Stimulated activated CD4-positive, alpha-beta T cell treated with anti-CD3 and anti-CD28 coated beads, Interleukin-4, amount 100 ng/mL, for 48 hours (primary cell): ENCODE results near the gene ATXN7L1.

Experiments
- DNase-seq, 2 donors: peaks; one replicate each; pipeline ENCODE4 v3.0.0-alpha.2; 2020; ENCODE audit warnings: low read depth in 2 of 2

ATXN7L1 gene

DNA sequence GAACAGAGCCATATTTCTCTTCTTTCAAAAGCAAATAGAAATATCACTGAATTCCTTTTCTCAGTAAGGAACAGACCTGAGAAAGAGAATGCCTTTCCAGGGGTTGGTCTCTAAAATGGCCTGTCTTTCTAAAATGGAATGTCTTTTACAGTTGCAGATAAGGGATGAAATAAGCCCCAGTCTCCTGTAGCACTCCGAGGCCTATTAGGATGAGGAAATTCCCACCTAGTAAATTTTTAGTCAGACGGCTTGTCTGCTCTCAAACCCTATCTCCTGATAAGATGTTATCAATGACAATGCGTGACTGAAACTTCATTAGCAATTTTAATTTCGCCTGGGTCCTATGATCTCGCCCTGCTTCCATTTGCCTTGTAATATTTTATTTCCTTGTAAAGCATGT is 292.2 kb downstream of the ATXN7L1 start:
- no peak for DNase-seq

DNA sequence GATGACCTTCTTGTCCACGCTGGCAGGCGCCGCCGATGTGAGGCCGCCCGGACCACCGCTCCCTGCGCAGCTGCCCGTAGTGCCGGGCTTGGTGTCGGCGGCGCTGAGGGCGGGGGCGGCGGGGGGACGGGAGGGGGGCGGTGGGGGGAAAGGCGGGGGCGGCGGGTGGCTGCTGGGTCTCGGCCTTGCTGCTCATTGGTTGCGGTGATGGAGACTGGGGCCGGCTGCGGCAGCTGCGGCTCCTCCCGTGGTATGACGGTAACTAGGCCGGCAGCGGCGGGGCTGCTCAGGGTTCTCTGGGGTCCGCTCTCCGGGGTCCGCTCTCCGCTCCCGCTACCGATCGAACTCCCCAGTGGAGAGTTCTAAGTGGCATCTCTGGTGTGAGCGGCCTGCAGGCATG is 293.3 kb downstream of the ATXN7L1 start:
- no peak for DNase-seq

DNA sequence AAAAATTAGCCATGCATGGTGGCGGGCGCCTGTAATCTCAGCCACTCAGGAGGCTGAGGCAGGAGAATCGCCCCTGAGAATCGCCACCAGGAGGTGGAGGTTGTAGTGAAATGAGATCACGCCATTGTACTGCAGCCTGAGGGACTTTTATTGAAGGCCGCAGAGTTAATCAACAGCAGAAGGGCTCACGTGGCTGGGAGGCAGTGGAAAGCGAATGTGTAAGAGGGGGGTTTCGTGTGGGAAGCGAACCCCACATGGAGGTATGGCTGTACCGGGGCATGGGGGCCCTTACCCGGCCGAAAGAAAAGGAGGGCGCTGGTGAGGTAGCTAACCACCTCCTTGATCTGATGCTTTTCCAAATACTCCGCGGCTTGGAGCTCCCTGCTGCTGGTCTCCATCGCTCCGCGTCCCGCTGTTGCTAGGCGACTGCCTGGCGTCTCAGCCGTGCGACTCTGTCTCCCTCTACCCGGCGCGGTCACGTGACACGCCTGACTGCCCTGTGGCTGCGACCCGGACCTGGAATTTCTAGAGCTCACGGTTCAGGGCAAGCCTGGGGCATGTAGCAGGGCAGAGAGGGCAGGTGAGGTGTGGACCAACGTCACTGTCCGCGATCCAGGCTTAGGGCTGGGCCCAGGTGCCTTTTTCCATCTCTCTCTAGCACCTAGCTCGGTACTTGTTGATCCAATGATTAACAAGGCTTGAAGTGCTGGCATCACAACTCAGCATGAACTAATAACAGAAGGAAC is 295.2 kb downstream of the ATXN7L1 start, which contains the start of gene EFCAB10:
TSS of gene EFCAB10 (minus strand) at position 428 of the 746 bp plus-strand sequence. CDS start at position 398, 30 bp downstream.
- peak; percentile 53 to 59 for DNase-seq

DNA sequence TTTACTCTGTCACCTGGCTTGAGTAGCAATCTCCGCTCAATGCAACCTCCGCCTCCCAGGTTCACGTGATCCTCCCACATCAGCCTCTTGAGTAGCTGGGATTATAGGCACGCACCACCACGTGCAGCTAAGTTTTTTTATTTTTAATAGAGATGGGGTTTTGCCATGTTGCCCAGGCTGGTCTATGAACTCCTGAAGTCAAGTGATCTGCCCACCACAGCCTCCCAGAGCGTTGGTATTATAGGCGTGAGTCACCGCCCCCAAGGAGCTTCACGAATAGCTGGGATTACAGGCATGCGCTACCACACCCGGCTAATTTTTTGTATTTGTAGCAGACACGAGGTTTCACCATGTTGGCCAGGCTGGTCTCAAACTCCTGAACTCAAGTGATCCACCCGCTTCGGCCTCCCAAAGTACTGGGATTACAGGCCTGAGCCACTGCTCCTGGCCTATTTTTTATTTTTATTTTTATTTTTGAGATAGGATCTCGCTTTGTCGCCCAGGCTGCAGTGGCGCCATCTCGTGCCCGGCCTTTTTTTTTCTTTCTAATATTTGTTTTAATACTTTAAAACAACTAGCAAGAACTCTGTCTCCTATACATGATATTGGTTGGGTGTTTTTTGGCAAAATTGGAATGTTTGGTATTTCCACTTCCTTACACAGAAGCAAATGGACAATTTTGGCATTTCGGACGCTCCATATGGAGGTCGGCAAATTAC is 296.2 kb downstream of the ATXN7L1 start:
- DNase-seq, result no peak

DNA sequence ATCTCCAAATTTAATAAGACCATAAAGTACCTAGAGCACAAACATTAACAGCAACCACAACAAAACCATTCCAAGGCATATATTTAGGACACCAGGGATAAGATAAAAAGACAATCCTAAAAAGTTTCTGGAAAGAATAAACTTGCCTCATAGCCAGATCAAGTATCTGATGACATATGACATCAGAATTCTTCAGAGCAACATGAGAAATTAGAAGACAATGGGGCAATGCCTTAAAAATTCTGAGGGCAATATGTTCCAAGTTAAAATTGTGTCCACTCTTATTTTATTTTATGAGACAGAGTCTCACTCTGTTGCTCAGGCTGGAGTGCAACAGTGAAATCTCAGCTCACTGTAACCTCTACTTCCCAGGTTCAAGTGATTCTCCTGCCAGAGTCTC is 297.9 kb downstream of the ATXN7L1 start:
- DNase-seq, result no peak

DNA sequence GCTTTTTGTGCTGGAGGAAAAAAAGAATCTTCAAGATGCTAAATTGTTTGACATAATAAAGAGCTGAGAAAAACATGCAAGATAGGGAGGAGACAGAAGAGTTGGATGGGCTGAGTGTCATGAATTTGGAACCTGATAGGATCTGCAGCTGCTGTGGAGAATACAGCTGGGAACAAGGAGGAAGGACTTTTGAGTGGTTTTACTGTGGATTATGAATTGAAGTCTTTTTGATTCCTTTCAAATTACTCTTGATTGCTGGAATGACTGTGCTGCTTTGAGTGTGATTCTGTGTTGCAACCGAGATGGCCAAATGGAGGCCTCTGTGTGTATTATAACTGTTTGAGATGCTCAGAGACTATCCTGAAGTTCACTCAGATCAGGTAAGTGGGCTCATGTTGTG is 299.1 kb downstream of the ATXN7L1 start:
- no peak for DNase-seq

DNA sequence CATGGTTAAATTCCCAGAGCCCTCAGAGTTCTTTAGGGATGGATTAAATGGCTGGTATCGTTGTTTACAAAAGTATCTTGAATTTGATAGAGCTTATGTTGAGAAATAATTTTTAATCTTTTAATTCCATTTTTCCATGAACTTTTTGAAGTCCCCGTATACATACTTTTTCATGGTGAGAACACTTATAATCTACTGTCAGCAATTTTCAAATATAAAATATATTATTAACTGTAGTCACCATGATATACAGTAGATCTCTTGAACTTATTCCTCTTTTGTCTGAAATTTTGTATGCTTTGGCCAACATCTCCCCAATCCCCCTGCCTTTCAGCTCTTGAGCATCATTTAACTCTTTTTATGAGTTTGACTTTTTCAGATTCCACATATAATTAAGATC is 304.5 kb downstream of the ATXN7L1 start:
- DNase-seq, result no peak

DNA sequence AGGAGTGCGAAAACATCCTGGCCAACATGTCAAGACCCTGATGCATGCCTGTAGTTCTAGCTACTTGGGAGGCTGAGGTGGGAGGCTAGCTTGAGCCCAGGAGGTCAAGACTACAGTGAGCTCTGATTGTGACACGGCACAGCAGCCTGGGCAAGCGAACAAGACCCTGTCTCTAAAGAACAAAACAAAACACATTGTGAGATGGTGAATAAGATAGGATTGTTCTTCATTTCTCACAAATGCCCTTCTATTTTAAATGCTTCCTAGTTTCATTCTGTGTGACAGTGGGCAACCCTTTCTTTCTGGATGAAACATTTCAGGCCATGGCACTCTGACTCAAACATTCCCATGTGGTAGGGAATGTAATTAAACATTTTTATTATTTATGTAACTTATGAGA is 308.6 kb downstream of the ATXN7L1 start:
- DNase-seq, result no peak

DNA sequence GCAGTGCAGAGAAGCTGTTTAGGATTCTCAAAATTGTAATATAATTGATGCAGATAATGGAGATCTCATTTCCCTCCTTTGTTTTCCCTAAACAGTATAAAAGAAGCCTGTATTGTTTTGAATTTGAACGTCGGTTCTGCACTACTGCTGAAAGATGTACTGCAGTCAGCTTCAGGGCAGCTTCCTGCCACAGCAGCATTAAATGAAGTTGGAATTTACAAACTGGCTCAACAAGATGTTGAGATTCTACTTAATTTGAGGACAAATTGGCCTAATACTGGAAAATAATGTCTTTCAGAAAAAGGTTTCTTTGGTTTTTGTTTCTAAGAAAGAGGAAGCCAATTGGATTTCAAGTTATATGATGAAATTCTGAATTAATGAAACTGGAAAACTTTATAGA is 309.4 kb downstream of the ATXN7L1 start:
- no peak for DNase-seq

DNA sequence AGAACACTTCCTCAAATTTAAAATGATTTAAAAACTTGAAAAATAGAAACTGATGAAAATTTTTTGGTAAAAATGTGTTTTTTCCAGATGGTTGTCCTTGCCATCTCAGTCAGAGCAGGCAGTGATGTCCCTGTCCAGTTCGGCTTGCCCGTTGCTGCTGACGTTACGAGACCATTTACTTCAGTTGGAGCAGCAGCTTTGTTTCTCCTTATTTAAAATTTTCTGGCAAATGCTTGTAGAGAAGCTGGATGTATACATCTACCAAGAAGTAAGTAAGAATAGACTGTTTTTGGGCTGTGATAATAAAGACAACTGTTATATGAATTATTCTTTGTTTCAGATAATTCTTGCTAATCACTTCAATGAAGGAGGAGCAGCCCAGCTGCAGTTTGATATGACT is 311.2 kb downstream of the ATXN7L1 start:
- no peak for DNase-seq

DNA sequence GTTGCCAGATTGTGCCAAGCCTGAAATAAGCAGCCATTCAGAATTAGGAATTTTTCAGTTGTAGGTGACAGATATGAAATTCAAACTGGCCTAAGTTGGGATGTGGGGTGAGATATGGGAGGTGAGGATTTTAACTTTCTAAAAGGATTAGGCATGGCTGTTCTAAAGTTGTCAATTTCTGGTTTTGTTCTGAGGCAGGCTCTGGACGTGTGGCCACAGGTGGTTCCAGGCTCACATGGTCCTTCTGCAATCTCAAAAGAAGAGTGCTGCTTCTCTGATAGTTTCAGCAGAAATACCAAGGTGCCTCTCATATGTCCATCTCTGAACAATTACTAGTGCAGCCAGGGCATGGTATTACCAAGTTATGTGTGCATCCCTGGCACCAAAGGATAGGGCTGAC is 316.5 kb downstream of the ATXN7L1 start:
- no peak for DNase-seq
